RPMI7951 (cell line): ENCODE data around the gene ARFGAP2. TPM values are rescaled to one million over a fixed set of nuclear protein-coding genes. Genes with fewer than 3 reads are reported as not detected.
"Not testable (repeated sequence)": the region's sequence is repeated elsewhere in the genome, so short reads cannot be mapped to it uniquely, and the experiment has no call there.

ENCODE experiments used
- DNase-seq: peaks from one replicate; pipeline ENCODE4 v3.0.0-alpha.2; 2012; ENCODE audit warnings: low read depth
- total RNA-seq: library from RNA; depleted of rRNA; stranded (reverse); fragments of >200 nt; shearing (Covaris generic); gene quantifications from 2 replicates; pipeline ENCODE4 v1.2.3, GENCODE V29; 2014

The ARFGAP2 gene
- total RNA-seq, 1 experiment from 2014 or later = 63.4 TPM

- peak; percentile 32 for DNase-seq
Observed at GRCh38 chr11:47148903-47149531, 27.7 kb downstream of the ARFGAP2 start.

DNA sequence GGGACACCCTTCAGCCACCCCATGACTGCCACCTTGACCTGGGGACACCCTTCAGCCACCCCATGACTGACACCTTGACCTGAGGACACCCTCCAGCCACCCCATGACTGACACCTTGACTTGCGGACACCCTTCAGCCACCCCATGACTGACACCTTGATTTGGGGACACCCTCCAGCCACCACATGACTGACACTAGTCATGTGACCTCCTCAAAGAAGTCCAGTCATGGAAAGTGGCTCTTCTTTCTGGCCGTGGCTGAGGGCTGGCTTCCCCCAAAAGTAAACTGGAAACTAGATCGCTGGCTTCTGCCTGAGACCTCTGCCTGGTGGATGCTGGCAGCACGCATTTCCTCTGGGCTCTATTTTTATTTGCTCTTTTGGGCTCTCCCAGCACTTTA lies 28.4 kb downstream of the ARFGAP2 start:
- DNase-seq = no peak

DNA sequence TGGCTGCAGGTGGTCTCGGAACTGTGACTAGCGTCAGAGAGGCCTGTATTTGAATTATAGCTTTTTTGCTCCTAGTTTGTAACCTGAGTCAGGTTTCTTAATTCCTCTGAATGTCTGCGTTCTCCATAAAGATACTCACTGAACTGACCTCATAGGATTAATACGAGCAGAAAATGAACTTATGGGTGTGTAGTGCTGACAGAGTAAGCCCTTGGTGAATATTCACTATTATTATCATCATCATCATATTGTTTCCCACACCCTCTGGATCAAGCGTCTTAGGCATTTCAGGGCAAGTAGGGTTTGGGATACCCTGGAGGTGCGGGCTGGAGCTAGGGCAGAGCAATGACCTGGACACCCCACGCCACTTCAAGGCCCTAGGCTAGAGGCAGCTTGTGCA lies 29.0 kb downstream of the ARFGAP2 start:
- DNase-seq = no peak

- DNase-seq = no peak
Observed at GRCh38 chr11:47147250-47147649, 29.4 kb downstream of the ARFGAP2 start.

DNA sequence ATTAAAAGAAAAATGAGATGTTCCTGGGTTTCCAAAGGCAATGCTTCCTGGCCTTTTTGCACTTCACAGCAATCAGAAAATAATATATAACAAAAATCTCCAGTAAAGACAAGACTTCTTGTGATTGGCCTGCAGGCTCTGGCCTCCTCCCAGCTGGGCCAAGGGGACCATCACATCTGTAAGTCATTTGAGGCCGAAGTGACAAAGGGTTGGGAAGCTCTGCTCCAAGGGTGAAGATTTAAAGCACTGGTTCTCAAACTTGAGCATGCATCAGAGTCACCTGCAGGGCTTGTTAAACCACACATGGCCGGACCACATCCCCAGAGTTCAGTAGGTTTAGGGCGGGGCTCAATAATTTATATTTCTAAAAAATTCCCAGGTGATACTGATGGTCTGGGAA lies 32.1 kb downstream of the ARFGAP2 start:
- DNase-seq = peak; percentile 23

- DNase-seq = peak; percentile 90
Observed at GRCh38 chr11:47143322-47143721, 33.4 kb downstream of the ARFGAP2 start.

GRCh38 chr11:47139878-47140277 lies 36.8 kb downstream of the ARFGAP2 start:
- no peak for DNase-seq

DNA sequence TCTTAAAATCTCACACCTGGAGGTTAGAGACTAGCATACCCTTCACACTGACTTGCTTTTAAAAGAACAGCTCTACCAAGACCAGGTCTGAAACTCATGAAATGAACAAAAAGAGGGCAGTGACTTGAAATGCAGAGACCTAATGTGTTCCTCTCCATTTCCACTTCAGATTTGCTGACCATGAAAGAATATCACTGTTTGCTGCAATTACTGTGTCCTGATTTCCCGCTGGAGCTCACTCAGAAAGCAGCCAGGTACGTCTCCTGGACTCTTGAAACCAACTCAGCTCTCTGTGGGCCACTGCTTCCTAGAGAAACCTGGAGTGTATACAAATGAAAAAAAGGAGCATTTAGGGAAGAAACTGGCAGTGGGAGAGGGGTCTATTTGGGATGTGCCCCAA lies 39.2 kb downstream of the ARFGAP2 start:
- no peak for DNase-seq

DNA sequence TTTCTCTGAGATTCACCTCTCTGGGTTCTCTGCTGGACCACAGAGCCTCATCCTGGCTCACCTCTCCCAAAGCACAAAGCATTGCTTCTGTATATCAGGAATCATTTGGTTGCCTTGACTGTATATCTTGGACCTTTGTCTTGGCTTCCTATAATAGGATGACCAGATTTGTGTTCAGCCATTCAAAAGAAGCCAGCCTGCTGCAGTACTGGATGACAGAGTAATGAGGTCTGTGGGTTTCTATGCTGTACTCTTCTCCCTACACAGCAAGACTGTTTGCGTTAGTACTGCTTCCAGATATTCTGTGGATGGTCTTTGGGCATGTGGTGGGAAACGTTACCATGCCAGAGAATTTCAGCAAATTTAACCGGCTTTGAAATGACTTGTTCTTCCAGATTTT lies 39.8 kb downstream of the ARFGAP2 start:
- no peak for DNase-seq

- no peak for DNase-seq
Observed at GRCh38 chr11:47136327-47136726, 40.4 kb downstream of the ARFGAP2 start.

DNA sequence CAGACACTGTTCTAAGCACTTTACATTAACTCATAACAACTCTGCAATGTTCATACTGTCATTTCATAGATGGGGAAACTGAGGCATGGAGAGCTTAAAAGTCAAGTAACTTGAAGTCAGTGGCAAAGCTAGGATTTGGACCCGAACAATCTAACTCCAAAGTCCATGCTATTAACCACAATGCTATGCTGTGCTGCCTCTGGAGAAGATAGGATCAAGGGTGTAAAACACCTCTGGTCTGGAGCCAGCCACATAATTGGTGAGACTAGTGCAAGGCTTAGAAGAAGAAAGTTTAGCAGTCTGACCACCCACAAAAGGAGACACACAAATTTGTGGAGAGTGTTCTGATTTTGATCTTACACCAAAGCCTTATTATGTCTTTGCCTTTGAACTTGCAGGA lies 43.7 kb downstream of the ARFGAP2 start:
- no peak for DNase-seq

DNA sequence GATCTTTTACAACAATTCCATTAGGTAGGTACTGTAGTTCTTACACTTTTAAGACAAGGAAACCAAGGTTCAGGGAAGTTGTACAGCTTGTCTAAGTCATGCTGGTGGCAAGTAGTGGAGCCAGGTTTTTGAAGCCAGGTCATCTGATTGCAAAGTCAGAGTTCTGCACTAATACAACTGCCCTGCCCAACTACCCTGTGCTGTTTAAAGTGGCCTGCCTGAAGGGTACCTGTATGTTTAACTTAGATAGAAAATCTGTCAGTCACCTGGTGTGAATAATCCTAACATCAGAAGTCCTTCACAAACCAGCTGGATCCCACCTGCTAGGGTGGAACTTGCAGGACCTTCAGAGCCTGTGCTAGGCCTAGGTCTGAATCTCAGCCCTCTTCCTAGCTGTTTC lies 44.2 kb downstream of the ARFGAP2 start:
- DNase-seq = no peak

DNA sequence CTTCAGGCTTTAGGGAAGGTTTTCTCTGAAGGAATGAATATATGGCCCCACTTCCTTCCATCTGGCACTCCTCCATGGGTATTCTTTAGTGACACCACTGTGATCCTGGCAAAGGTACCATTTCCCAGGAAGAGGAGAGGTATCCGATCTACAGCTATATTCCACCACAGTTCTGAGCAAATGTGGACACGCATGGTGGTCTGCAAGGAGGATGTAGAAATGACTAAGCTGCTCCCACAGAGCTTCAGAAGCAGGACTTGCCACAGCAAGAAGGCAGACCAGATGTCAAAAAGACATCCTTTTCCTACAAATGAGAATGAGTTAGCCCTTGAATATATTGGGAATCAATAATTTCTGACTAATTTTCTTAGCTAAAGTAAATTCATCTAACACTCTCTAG lies 45.5 kb downstream of the ARFGAP2 start:
- DNase-seq = no peak

- no peak for DNase-seq
Observed at GRCh38 chr11:47130543-47130942, 46.1 kb downstream of the ARFGAP2 start.

DNA sequence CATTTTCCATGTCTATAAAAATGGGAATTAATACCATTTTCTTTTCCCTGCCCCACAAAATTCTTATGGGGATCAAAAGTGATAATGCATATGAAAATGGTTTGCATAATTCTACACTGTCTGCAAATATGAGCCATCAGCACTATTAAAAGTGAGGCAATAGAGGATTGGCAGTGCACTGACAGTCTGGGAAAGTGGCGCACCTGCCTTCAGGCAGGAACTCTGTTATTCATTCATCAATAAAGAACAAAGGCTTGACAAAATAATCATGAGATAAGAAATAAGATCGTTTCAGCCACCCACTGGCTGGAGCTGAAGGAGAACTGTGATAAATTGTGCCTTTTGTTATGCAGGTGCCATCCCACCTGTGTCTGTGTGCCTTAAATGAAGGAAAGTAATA lies 49.5 kb downstream of the ARFGAP2 start:
- no peak for DNase-seq

GRCh38 chr11:47125083-47125482 lies 51.6 kb downstream of the ARFGAP2 start:
- no peak for DNase-seq

GRCh38 chr11:47124675-47125074 lies 52.0 kb downstream of the ARFGAP2 start:
- DNase-seq = no peak

GRCh38 chr11:47123094-47123493 lies 53.6 kb downstream of the ARFGAP2 start:
- no peak for DNase-seq

DNA sequence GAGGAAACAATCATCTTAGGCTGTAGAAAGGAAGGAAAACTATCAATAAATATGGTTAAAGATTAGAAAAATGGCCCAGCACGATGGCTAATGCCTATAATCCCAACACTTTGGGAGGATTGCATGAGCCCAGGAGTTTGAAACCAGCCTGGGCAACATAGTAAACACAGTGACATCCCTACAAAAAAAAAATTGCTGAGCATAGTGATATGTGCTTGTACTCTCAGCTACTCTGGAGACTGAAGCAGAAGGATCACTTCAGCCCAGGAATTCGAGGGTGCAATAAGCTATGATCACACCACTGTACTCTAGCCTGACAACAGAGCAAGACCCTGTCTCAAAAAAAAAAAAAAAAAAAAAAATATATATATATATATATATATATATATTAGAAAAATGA lies 54.9 kb downstream of the ARFGAP2 start:
- no peak for DNase-seq

- DNase-seq = no peak
Observed at GRCh38 chr11:47121056-47121455, 55.6 kb downstream of the ARFGAP2 start.

- not testable (repeated sequence) for DNase-seq
Observed at GRCh38 chr11:47118958-47119688, 57.6 kb downstream of the ARFGAP2 start.
